Stimulated activated CD8-positive, alpha-beta memory T cell treated with anti-CD3 and anti-CD28 coated beads, Interleukin-4, amount 100 ng/mL, for 1 hour (primary cell): ENCODE results near the gene TMEM123.
"Not testable (repeated sequence)": the region's sequence is repeated elsewhere in the genome, so short reads cannot be mapped to it uniquely, and the experiment has no call there.

Experiments used
- DNase-seq, 2 donors: peaks; one replicate each; pipeline ENCODE4 v3.0.0-alpha.2; 2020; ENCODE audit warnings: low read depth in 2 of 2, low spot score in 1 of 2

TMEM123 gene

GRCh38 chr11:102449651-102450570, 2.7 kb downstream of the TMEM123 start:
- DNase-seq, result no peak

- DNase-seq, result no peak
These were observed 3.7 kb downstream of the TMEM123 start for GRCh38 chr11:102448869-102449224.

GRCh38 chr11:102447941-102448868, 4.4 kb downstream of the TMEM123 start:
- DNase-seq, result no peak

- no peak for DNase-seq
These were observed 5.4 kb downstream of the TMEM123 start for GRCh38 chr11:102447193-102447592.

DNA sequence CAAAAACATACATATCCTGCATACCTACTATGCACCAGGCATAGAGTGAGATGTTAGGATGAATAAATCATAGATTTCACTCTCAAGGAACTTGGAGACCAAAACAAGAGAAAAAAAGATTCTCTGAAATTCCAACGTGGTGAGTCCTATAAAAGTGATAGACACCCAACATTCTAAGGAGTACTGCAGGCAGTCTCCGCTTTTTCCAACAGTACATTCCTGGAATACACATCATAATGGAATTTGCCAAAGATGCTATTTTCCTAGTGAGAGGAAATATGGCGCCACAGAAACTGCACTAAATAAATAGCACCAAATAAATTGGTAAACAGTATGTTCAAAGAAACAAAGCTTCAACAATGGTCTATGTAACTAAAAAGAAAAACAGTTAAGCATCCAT, 6.0 kb downstream of the TMEM123 start:
- no peak for DNase-seq

GRCh38 chr11:102444693-102445092, 7.9 kb downstream of the TMEM123 start:
- DNase-seq, result not testable (repeated sequence)

DNA sequence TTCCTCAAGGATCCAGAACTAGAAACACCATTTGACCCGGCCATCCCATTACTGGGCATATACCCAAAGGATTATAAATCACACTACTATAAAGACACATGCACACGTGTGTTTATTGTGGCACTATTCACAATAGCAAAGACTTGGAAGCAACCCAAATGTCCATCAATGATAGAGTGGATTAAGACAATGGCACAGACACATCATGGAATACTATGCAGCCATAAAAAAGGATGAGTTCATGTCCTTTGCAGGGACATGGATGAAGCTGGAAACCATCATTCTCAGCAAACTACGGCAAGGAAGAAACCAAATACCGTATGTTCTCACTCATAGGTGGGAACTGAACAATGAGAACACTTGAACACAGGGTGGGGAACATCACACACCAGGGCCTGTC, 8.4 kb downstream of the TMEM123 start:
- not testable (repeated sequence) for DNase-seq

GRCh38 chr11:102439063-102439363, 13.6 kb downstream of the TMEM123 start:
- DNase-seq, result not testable (repeated sequence)

- DNase-seq, result no peak
These were observed 14.1 kb downstream of the TMEM123 start for GRCh38 chr11:102438311-102439062.

DNA sequence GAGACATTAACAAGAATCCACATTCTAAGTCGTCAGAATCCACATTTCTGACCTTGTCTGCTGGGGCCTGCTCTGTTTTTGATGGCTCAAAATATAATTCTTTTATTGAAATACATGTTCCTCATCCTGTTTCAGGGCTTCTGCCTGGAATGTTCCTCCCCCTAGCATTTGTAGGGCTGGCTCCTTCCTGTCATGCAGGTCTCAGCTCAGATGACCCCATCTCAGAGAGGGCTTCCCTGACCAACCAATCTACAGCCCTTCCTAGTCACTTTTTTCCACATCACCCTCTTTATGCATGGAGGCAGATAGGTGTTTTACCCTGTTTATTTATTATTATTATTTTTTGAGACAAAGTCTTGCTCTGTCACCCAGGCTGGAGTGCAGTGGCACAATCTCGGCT, 14.8 kb downstream of the TMEM123 start:
- no peak for DNase-seq

DNA sequence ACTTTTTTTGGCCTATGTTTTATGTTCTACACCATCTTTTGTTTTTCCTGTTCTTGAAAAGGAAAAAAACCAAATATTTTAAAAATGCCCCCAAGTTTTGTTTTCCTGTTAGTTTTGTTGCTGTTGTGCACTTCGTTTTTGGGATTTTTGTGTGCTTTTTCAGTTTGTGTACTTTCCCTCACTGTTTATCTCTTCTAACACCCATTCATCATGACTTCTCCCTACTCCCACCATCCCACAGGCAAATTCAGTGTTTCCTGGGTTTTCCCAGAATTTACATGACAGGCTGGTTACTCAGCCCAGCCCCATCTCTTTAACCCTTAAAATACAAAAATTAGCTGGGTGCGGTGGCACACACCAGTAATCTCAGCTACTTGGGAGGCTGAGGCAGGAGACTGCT, 15.6 kb downstream of the TMEM123 start:
- DNase-seq, result no peak

DNA sequence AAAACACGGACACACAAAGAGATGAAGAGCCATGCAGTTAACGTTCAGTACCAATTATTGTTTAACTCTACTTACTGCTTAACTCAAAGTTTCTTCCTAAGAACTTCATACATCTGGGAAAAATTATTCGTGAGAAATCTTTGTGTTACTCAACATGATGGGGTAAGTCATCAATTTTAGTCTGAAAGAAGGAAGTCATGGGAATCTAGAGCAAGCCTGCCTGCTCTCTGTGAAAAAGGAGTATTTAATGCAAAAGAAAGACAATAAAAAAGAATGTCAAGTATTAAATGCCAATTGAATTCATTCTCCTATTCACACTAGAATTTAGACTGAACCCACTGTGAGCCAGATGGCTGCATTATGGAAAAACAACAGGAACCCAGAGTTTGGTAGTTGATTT, 16.0 kb downstream of the TMEM123 start:
- DNase-seq, result no peak

GRCh38 chr11:102435688-102436087, 16.9 kb downstream of the TMEM123 start:
- DNase-seq, result no peak

DNA sequence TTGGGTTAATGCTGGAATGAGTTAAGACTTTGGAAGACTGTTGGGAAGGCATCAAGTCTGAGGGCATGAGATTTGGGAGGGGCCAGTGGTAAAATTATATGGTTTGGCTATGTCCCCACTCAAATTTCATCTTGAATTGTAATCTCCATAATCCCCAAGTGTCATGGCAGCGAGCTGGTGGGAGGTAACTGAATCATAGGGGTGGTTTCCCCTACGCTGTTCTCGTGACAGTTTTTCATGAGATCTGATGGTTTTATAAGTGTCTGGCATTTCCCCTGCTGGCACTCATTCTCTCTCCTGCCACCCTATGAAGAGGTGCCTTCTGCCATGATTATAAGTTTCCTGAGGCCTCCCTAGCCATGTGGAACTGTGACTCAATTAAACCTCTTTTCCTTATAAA, 19.0 kb downstream of the TMEM123 start:
- not testable (repeated sequence) for DNase-seq

GRCh38 chr11:102432560-102432959, 20.0 kb downstream of the TMEM123 start:
- DNase-seq, result not testable (repeated sequence)

- no peak for DNase-seq
These were observed 21.2 kb downstream of the TMEM123 start for GRCh38 chr11:102431404-102431803.

DNA sequence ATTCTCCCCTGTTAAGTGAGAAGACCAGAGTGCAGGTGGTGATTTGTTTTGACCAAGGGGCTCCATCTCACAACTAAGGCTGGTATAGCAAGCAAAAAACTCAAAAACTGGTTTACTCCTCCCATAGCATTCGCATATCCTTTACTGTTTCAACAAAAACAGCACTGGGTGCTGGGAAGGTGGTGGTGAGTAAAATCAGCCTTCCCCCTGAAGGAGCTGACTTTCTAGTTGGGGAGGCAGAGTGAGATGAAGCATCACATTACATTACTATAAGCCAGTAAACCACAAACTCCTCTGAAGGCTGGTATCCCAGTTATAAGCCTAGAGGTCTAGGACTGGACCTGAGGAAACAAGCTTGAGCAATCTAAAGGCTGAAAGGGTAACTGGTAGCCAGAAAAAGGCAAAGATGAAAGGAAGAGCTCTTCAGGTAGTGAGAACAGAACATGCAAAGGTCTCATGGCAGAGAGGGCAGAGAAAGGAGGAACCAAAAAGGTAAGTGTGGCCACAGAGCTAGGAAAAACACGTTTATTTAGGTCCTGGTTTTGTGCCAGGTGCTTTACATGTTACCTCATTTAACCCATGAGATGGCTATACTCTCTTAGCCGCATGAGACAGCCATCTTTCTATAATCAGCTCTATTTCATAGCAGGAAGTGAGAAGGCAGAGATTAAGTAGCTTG, 22.3 kb downstream of the TMEM123 start:
- DNase-seq, result no peak

GRCh38 chr11:102429691-102430090, 22.9 kb downstream of the TMEM123 start:
- DNase-seq, result no peak

GRCh38 chr11:102429226-102429625, 23.3 kb downstream of the TMEM123 start:
- no peak for DNase-seq

DNA sequence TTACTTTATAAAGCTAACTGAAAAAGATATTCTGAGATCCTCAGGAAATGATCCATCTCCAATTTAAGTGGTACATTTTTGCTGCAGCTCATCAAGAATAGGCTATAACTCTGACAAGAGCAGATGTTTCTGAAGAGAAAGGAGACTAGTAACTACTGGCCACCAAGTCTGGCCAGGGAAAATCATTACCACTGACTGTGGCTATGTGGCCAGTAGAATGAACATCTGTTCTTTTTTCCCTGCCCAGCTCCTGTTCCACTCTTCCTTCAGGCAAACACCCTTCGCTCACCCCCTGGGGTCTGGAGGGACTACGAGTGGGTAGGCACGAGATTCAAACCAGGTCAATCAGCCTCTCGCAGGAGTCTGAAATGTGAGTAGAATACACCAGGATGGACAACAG, 23.9 kb downstream of the TMEM123 start:
- no peak for DNase-seq

DNA sequence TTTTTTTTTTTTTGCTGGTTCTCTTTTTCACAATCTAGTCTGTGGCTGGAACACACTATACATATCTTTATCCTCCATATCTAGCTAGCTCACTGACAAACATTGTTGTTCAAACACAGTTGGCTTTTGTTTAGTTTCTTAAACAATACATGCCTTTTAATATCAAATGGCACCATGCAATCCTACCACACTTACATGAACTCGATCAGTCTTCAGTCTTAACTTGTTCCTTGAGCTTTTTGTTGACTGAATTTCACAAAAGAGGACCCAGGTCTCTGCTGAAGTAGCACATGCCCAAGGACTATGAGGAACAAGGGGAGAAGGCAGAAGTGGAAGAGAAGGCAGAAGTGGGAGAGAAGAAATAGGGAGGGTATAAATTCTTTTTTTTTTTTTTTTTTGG, 25.5 kb downstream of the TMEM123 start:
- no peak for DNase-seq
